Measurements from ENCODE around the gene STAC2.

DNA sequence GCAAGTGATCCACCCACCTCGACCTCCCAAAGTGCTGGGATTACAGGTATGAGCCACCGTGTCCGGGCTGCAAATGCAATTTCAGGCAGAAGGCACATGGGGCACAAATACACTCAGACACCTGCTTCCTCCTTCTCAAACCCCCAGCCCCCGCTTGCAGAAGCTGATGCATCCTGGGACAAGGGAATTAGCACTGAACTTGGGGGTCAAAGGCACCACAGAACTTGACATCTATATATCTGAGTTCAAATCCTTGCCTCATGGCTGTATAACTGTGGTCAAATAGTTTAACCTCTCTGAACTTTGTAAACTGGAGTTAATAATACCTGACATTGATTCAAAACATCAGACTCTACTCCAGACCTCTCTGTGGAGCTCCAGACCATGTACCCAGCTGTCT lies 55.6 kb downstream of the STAC2 start:
- TF ChIP-seq FOXK2 (conservative IDR thresholded peaks at IDR 0.05 in 1 of 2, IDR thresholded peaks at IDR 0.05 in 1 of 2; ENCODE audit: low read depth in 2 of 2) = no peak
- TF ChIP-seq BRCA1 (IDR thresholded peaks at IDR 0.05) = no peak
- TF ChIP-seq BRCA1 (CRISPR knock-in tag; IDR thresholded peaks at IDR 0.05) = no peak
- TF ChIP-seq HCFC1 (IDR thresholded peaks at IDR 0.05; ENCODE audit: low read depth, low read length) = no peak
- TF ChIP-seq, protein P1, sequence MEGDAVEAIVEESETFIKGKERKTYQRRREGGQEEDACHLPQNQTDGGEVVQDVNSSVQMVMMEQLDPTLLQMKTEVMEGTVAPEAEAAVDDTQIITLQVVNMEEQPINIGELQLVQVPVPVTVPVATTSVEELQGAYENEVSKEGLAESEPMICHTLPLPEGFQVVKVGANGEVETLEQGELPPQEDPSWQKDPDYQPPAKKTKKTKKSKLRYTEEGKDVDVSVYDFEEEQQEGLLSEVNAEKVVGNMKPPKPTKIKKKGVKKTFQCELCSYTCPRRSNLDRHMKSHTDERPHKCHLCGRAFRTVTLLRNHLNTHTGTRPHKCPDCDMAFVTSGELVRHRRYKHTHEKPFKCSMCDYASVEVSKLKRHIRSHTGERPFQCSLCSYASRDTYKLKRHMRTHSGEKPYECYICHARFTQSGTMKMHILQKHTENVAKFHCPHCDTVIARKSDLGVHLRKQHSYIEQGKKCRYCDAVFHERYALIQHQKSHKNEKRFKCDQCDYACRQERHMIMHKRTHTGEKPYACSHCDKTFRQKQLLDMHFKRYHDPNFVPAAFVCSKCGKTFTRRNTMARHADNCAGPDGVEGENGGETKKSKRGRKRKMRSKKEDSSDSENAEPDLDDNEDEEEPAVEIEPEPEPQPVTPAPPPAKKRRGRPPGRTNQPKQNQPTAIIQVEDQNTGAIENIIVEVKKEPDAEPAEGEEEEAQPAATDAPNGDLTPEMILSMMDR (IDR thresholded peaks at IDR 0.05 in 2 of 3, conservative IDR thresholded peaks at IDR 0.05 in 1 of 3; ENCODE audit: insufficient read depth in 2 of 3, low read depth in 1 of 3, low read length in 3 of 3) = no peak
- no peak for TF ChIP-seq MAFK (IDR thresholded peaks at IDR 0.05; ENCODE audit: low read length)
- no peak for TF ChIP-seq GATAD2B (IDR thresholded peaks at IDR 0.05; ENCODE audit: borderline replicate concordance)
- TF ChIP-seq NONO (IDR thresholded peaks at IDR 0.05; ENCODE audit: low read depth in 2 of 2, low read length in 1 of 2) = no peak
- no peak for TF ChIP-seq TAF1 (IDR thresholded peaks at IDR 0.05; ENCODE audit: control insufficient read depth, extremely low read depth, insufficient read depth, low read length, severe bottlenecking)
- no peak for TF ChIP-seq SIN3A (IDR thresholded peaks at IDR 0.05; ENCODE audit: borderline replicate concordance in 2 of 2, control insufficient read depth in 1 of 2, low read depth in 2 of 2, low read length in 2 of 2)
- TF ChIP-seq ZZZ3 (IDR thresholded peaks at IDR 0.05) = no peak
- no peak for TF ChIP-seq ZFX (CRISPR knock-in tag; IDR thresholded peaks at IDR 0.05)
- TF ChIP-seq ELF4 (CRISPR knock-in tag; IDR thresholded peaks at IDR 0.05) = no peak

Measured in K562 (cell line).